Urinary bladder (tissue), 4 donors: ENCODE data around the gene ODC1. TPM values are rescaled to one million over a fixed set of nuclear protein-coding genes. Genes with fewer than 3 reads are reported as not detected.

Experiments used
- DNase-seq: peaks from one replicate; pipeline ENCODE4 v3.0.0-alpha.2; 2015; ENCODE audit errors: extremely low spot score
- H3K27ac ChIP-seq: one replicate; pipeline ENCODE4 v1.5.1; 2013; ENCODE audit warnings: low read depth, mild to moderate bottlenecking, moderate library complexity
- H3K36me3 ChIP-seq: one replicate; pipeline ENCODE4 v1.6.1; 2013; ENCODE audit warnings: mild to moderate bottlenecking, moderate library complexity; ENCODE audit not compliant: insufficient read depth
- H3K4me1 ChIP-seq: one replicate; pipeline ENCODE4 v1.6.1; 2013; ENCODE audit warnings: mild to moderate bottlenecking, moderate library complexity; ENCODE audit not compliant: insufficient read depth
- H3K4me3 ChIP-seq: one replicate; pipeline ENCODE4 v1.5.1; 2013; ENCODE audit warnings: low read depth, low read length
- WGBS: extraction: QIAGEN DNeasy Blood & Tissue Kit; methylation state at CpG from one replicate; pipeline ENCODE4 v1.1.7; 2013; 5-methylcytosine and 5-hydroxymethylcytosine counted together
- polyA plus RNA-seq: library from polyadenylated mRNA; stranded (reverse); fragments of 200-250 nt; gene quantifications from one replicate; pipeline ENCODE4 v1.2.3, GENCODE V29; 2013
- total RNA-seq: library from RNA; depleted of rRNA; stranded (reverse); fragments of >200 nt; gene quantifications from one replicate; pipeline ENCODE4 v1.2.3, GENCODE V29; 2014
- donor health status: healthy with polysubstance abuse.
- donor health status: healthy.

ODC1 gene
- total and polyA plus RNA-seq, 2 donors, result 62.6 to 68.3 TPM

- Histone ChIP-seq H3K4me1 (no peaks in the 10 kb centered on the region), H3K4me3 (no peak overlapping the region), H3K36me3 (peaks cover under 1% of the 10 kb centered on the region), H3K27ac (no peak overlapping the region)
- 74% methylated on average over 16 of the region's 16 CpGs for WGBS
- no peak for DNase-seq
These were observed 16.3 kb downstream of the ODC1 start for GRCh38 chr2:10431797-10432196.

GRCh38 chr2:10430886-10431622 is 17.1 kb downstream of the ODC1 start:
- no peaks in the 10 kb centered on the region for H3K4me1 ChIP-seq
- no peak overlapping the region for H3K27ac ChIP-seq
- no peak overlapping the region for H3K4me3 ChIP-seq
- no peak for DNase-seq
- H3K36me3 ChIP-seq, result peaks cover 3% of the 10 kb centered on the region
- WGBS, result 82% methylated on average over 8 of the region's 8 CpGs

GRCh38 chr2:10428924-10429323 is 19.2 kb downstream of the ODC1 start:
- no peak overlapping the region for H3K4me3 ChIP-seq
- peaks cover 3% of the 10 kb centered on the region for H3K36me3 ChIP-seq
- H3K4me1 ChIP-seq, result no peaks in the 10 kb centered on the region
- H3K27ac ChIP-seq, result no peak overlapping the region
- WGBS, result 89% methylated on average over 3 of the region's 3 CpGs
- DNase-seq, result no peak

- DNase-seq, result no peak
- Histone ChIP-seq H3K27ac (no peak overlapping the region), H3K36me3 (peaks cover 3% of the 10 kb centered on the region), H3K4me1 (no peaks in the 10 kb centered on the region), H3K4me3 (no peak overlapping the region)
- 97% methylated on average over 8 of the region's 8 CpGs for WGBS
These were observed 19.8 kb downstream of the ODC1 start for GRCh38 chr2:10428355-10428754.

GRCh38 chr2:10427618-10427949 is 20.5 kb downstream of the ODC1 start:
- H3K36me3 ChIP-seq, result peaks cover 3% of the 10 kb centered on the region
- WGBS, result 44% methylated on average over 17 of the region's 17 CpGs
- H3K27ac ChIP-seq, result no peak overlapping the region
- H3K4me3 ChIP-seq, result no peak overlapping the region
- no peaks in the 10 kb centered on the region for H3K4me1 ChIP-seq
- no peak for DNase-seq

GRCh38 chr2:10426726-10427617 is 21.2 kb downstream of the ODC1 start:
- H3K4me3 ChIP-seq, result no peak overlapping the region
- no peak overlapping the region for H3K27ac ChIP-seq

GRCh38 chr2:10425699-10426098 is 22.4 kb downstream of the ODC1 start:
- WGBS, result 90% methylated on average over 10 of the region's 10 CpGs
- peaks cover 3% of the 10 kb centered on the region for H3K36me3 ChIP-seq
- H3K27ac ChIP-seq, result no peak overlapping the region
- H3K4me1 ChIP-seq, result no peaks in the 10 kb centered on the region
- no peak overlapping the region for H3K4me3 ChIP-seq
- no peak for DNase-seq

More at GRCh38 chr2:10426726-10427617, 21.2 kb downstream of the ODC1 start:
- Histone ChIP-seq H3K36me3 (peaks cover 3% of the 10 kb centered on the region), H3K4me1 (no peaks in the 10 kb centered on the region)
- 89% methylated on average over 40 of the region's 40 CpGs for WGBS
- no peak for DNase-seq

GRCh38 chr2:10424916-10425505 is 23.1 kb downstream of the ODC1 start:
- 86% methylated on average over 8 of the region's 8 CpGs for WGBS
- no peak for DNase-seq
- Histone ChIP-seq H3K36me3 (peaks cover 3% of the 10 kb centered on the region), H3K27ac (no peak overlapping the region), H3K4me1 (no peaks in the 10 kb centered on the region), H3K4me3 (no peak overlapping the region)

GRCh38 chr2:10424051-10424450 is 24.1 kb downstream of the ODC1 start:
- no peaks in the 10 kb centered on the region for H3K4me1 ChIP-seq
- DNase-seq, result no peak
- no peak overlapping the region for H3K4me3 ChIP-seq
- H3K27ac ChIP-seq, result no peak overlapping the region
- 84% methylated on average over 11 of the region's 11 CpGs for WGBS
- peaks cover 3% of the 10 kb centered on the region for H3K36me3 ChIP-seq

- Histone ChIP-seq H3K27ac (no peak overlapping the region), H3K4me3 (no peak overlapping the region), H3K36me3 (peaks cover 3% of the 10 kb centered on the region), H3K4me1 (no peaks in the 10 kb centered on the region)
- 78% methylated on average over 6 of the region's 6 CpGs for whole genome bisulfite sequencing
- no peak for DNase-seq
These were observed 24.7 kb downstream of the ODC1 start for GRCh38 chr2:10423400-10423774.

- Histone ChIP-seq H3K27ac (no peak overlapping the region), H3K4me1 (no peaks in the 10 kb centered on the region), H3K4me3 (no peak overlapping the region), H3K36me3 (peaks cover 3% of the 10 kb centered on the region)
- WGBS, result 93% methylated on average over 24 of the region's 24 CpGs
- DNase-seq, result no peak
These were observed 25.3 kb downstream of the ODC1 start for GRCh38 chr2:10422732-10423399.

GRCh38 chr2:10422251-10422650 is 25.9 kb downstream of the ODC1 start:
- H3K27ac ChIP-seq, result no peak overlapping the region
- DNase-seq, result no peak
- H3K4me3 ChIP-seq, result no peak overlapping the region
- peaks cover 3% of the 10 kb centered on the region for H3K36me3 ChIP-seq
- no peaks in the 10 kb centered on the region for H3K4me1 ChIP-seq
- WGBS, result 87% methylated on average over 6 of the region's 6 CpGs

- WGBS, result 97% methylated on average over 54 of the region's 54 CpGs
- Histone ChIP-seq H3K27ac (no peak overlapping the region), H3K36me3 (no peaks in the 10 kb centered on the region), H3K4me1 (no peaks in the 10 kb centered on the region), H3K4me3 (no peak overlapping the region)
- DNase-seq, result no peak
These were observed 28.4 kb downstream of the ODC1 start for GRCh38 chr2:10419553-10420257.
